ENCODE results near the gene ABCC3. TPM values are rescaled to one million over a fixed set of nuclear protein-coding genes. Genes with fewer than 3 reads are reported as not detected.

ABCC3 gene
- total and polyA plus RNA-seq, 9 of the 15 experiments (the other 6 are each of a cell fraction or from before 2014, with no cell fraction given) = 0.03 to 1.6 (median 0.42) TPM; not detected in 5

DNA sequence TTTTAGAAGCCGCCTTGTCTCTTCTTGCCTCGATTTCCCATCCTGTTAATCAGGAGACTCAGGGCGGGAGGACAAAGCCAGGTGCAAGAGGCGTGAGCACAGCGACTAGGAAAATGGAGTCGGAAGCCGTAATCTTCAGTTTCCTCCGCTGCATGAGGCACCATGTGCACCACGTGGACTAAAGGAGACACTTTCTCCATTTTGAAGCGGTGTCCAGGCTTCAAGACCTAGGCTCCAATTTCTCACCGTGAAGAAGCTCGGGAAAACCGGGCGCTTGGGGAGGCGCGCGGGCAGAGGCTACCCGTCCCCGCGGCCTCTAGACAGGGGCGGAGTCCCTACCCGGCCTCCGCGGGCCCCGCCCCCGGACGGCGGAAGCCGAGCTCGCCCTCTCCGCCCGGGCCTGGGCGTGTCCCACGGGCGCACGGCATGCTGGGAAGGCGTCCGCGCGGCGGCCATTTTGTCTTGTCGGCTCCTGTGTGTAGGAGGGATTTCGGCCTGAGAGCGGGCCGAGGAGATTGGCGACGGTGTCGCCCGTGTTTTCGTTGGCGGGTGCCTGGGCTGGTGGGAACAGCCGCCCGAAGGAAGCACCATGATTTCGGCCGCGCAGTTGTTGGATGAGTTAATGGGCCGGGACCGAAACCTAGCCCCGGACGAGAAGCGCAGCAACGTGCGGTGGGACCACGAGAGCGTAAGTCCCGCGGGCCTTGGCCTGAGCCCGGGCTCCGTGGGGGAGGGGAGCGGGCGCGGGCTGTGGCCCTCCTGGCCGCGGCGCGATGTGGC lies 84.7 kb downstream of the ABCC3 start, which contains the start of gene LUC7L3 (continued):
- TF ChIP-seq ZBTB9 (CRISPR knock-in tag; IDR thresholded peaks at IDR 0.05) = peak; percentile 32; the same call in 1 of the 2 replicates
- no peak for TF ChIP-seq MYNN (IDR thresholded peaks at IDR 0.05)
- TF ChIP-seq MYNN (CRISPR knock-in tag; IDR thresholded peaks at IDR 0.05) = no peak
- peak in 1 of 2 experiments; percentile 38; a peak in 1 of 4 replicates for TF ChIP-seq FOXK2 (conservative IDR thresholded peaks at IDR 0.05 in 1 of 2, IDR thresholded peaks at IDR 0.05 in 1 of 2; ENCODE audit: low read depth in 2 of 2)
- peak; percentile 98 for TF ChIP-seq EP400 (IDR thresholded peaks at IDR 0.05)
- TF ChIP-seq CEBPG (CRISPR knock-in tag; IDR thresholded peaks at IDR 0.05) = peak; percentile 40; the same call in 1 of the 2 replicates
- TF ChIP-seq CEBPG (tag; conservative IDR thresholded peaks at IDR 0.05 in 1 of 2, IDR thresholded peaks at IDR 0.05 in 1 of 2) = no peak
- TF ChIP-seq HDAC1 (IDR thresholded peaks at IDR 0.05) = peak in 1 of 2 experiments; percentile 85; a peak in 2 of 4 replicates
- no peak for TF ChIP-seq RBM15 (IDR thresholded peaks at IDR 0.05; ENCODE audit: insufficient read depth, low read length)
- TF ChIP-seq GTF2E2 (tag; IDR thresholded peaks at IDR 0.05) = peak; percentile 98
- TF ChIP-seq MTF1 (CRISPR knock-in tag; IDR thresholded peaks at IDR 0.05; ENCODE audit: borderline replicate concordance) = no peak
- TF ChIP-seq NFE2 (IDR thresholded peaks at IDR 0.05; ENCODE audit: low read depth) = no peak
- no peak for TF ChIP-seq MCM2 (IDR thresholded peaks at IDR 0.05; ENCODE audit: low read depth)
- TF ChIP-seq GTF3C2 (IDR thresholded peaks at IDR 0.05; ENCODE audit: borderline replicate concordance, extremely low read depth, insufficient read length) = no peak
- no peak for TF ChIP-seq RHOXF2B (CRISPR knock-in tag; conservative IDR thresholded peaks at IDR 0.05)
- TF ChIP-seq CSDE1 (IDR thresholded peaks at IDR 0.05) = no peak
- no peak for TF ChIP-seq ZFP91 (CRISPR knock-in tag; IDR thresholded peaks at IDR 0.05)
- TF ChIP-seq TCF7 (IDR thresholded peaks at IDR 0.05; ENCODE audit: borderline replicate concordance) = no peak
- TF ChIP-seq, protein P1, sequence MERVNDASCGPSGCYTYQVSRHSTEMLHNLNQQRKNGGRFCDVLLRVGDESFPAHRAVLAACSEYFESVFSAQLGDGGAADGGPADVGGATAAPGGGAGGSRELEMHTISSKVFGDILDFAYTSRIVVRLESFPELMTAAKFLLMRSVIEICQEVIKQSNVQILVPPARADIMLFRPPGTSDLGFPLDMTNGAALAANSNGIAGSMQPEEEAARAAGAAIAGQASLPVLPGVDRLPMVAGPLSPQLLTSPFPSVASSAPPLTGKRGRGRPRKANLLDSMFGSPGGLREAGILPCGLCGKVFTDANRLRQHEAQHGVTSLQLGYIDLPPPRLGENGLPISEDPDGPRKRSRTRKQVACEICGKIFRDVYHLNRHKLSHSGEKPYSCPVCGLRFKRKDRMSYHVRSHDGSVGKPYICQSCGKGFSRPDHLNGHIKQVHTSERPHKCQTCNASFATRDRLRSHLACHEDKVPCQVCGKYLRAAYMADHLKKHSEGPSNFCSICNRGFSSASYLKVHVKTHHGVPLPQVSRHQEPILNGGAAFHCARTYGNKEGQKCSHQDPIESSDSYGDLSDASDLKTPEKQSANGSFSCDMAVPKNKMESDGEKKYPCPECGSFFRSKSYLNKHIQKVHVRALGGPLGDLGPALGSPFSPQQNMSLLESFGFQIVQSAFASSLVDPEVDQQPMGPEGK (CRISPR knock-in tag; IDR thresholded peaks at IDR 0.05; ENCODE audit: borderline replicate concordance) = no peak
- TF ChIP-seq CHD1 (IDR thresholded peaks at IDR 0.05; ENCODE audit: low read length) = peak; percentile 94
